Raji (cell line): ENCODE measurements around the gene FAM78A.

ENCODE experiments used
- POLR2A ChIP-seq: IDR thresholded peaks from 2 replicates; pipeline ENCODE4 v1.6.1; 2011; ENCODE audit warnings: low read depth, low read length, control low read depth; ENCODE audit not compliant: insufficient read depth

The FAM78A gene

DNA sequence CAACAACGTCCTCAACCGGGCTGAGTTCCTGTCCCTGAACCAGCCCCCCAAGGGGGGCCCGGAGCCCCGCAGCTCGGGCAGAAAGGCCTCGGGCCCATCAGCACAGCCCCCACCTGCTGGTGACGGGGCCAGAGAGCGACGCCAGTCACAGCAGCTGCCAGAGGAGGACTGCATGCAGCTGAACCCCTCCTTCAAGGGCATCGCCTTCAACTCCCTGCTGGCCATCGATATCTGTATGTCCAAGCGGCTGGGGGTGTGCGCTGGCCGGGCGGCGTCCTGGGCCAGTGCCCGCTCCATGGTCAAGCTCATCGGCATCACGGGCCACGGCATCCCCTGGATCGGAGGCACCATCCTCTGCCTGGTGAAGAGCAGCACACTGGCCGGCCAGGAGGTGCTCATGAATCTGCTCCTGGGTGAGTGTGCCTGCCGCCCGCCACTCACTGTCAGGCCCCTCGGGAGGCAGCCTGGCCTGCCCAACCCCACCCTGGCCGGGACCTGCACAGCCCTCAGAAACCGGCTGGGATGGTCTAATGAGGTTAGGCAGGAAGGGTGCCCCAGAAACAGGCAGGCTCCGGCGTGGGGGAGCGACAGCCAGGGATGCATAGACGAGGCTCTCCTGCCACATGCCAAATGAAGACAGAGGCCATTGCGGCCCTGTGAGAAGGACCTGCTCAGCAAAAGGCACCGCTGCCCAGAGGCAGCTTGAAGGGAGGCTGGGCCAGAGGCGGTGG is 13.9 kb upstream of the FAM78A start:
- TF ChIP-seq POLR2A, result no peak

DNA sequence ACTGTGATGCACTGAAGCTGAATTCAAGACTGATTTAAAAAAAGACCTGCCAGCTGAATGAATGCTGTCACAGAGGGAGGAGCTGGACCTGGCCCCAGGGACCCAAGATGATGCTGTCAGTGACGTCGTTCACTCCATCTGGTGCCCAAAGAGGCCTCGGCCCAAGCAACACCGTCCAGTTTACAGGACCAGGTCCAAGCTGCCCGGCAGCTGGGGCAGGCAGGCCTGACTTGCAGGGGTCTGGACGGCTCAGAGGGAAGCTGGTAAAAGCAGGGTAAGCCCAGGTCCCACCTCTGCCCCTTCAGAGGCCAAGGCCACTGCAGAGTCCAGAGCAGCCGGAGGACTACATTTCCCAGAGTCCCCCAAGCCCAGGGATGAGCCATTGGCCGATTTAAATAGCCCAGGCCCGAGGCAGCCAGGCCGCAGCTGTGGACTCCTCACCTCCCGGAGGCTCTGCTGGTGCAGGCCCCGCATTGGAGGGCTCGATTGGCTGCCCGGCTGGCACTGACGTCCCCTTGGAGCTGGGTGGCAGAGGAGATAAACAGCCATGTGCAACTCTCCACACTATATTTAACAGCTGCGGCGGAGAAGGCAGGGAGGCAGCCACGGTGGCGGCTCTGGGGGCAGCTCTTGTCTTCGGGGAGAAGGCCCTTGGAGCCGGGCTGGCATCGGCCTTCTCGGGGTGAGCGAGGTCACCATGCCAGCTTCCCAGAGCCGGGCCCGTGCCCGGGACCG is 13.2 kb upstream of the FAM78A start, which contains the start of gene PLPP7:
TSS of gene PLPP7 (plus strand) at position 423 of the 735 bp plus-strand sequence. CDS start at position 698, 275 bp downstream.
- TF ChIP-seq POLR2A, result no peak

DNA sequence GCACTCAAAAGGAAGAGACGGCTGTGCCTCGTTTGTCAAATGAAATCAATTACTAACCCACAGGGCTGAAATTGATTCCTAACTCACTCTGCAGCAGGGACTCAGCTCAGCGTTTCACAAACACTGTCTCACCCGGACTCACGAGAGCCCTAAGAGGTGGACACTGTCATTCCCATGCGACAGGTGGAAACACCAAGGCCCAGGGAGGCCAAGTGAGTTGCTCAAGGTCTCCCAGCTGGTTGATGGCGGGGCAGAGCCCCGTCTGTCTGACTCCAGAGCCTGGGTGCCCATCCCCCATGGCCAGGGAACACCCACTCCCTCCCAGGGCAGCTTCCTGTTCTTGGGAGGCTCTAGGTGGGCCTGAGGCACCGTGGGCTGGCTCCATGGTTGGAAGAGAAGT is 11.9 kb upstream of the FAM78A start:
- no peak for TF ChIP-seq POLR2A

DNA sequence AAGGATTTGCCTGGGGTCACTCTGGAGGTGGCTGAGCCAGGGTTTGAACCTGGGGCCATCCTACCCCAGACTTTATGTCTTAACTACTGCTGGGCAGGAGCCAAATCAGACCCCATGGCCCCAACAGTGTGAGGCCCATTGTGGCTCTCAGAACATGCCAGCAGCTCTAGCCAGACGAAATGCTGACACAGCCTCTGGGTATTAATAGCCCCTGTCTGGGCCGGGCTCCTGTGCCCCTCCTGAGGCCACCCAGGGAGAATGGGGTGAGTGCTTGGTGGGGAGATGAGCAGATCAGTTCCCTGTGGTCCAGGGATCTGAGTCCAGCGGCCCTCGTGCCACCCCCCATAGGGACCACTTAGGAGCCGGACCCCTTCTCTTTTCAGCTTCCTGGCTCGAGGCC is 11.0 kb upstream of the FAM78A start:
- no peak for TF ChIP-seq POLR2A

DNA sequence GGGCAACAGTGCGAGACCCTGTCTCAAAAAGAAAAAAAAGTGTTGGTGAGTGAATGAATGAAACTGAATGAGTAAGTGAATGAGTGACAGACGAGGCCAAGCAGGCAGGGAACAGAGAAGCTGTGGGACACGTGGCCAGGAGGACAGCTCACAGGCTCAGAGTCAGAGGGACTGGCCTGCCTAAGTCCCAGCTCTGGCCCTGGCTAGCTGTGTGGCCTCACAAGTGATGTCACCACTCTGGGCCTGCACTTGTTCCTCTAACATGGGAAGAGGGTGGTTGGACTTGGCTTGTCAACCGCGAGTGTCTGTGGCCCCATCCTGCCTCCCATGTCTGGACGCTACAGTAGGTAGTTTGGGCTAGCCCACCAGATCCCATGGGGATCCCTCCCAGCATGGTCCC is 8.5 kb upstream of the FAM78A start:
- TF ChIP-seq POLR2A, result no peak

DNA sequence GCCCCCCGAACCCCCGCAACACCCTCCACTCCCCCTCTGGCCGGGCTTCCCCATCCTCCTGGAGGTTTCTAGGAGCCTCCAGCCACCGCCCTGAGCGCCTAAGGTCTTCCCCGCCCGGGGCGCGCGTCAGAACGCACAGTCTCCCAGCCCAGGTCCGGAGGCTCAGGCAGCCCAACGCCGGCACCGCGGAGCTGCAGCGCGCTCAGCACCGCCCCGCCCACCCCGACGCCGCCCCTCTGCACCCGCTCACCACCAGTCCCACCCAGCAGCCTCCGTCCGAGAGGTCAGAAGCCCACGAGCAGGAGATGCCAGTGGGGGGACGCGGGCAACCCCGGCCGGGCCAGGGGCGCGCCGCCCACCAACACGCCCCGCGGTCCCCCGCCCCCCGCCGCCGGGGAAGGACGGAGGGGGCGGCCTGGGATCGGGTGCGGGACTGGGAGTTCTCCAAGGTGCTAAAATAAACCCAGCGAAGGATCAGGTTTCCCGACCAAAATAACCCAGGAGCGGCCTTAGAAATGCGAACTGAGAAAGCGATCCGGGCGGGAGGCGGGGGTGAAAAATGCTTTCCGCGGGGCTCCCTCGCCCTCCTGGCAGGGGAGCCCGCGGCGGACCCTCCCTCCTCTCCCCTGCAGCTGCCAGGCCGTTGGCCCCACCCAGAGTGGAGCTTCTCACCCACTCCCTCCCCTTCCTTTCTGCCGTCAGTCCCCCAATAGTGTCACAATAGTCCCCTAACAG is 6.5 kb upstream of the FAM78A start:
- no peak for TF ChIP-seq POLR2A

DNA sequence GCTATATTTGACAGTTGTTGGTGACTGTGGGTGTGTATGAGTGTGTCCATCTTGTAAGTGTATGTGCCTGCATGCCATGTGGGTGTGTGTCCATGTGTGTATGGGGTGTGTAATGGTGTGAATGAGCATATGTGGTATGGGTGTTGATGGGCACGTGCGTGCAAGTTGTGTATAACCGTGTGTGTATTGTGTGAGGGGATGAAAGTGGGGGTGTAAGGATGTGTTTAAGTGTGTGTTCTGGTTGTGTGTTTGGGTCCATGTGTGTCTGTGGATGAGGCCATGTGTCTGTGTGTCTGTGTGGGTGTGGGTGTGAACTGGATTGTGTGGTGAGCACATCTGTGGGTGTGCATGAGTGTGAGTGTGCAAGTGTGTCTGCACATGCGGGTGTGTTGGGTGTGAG is 5.9 kb upstream of the FAM78A start:
- no peak for TF ChIP-seq POLR2A

DNA sequence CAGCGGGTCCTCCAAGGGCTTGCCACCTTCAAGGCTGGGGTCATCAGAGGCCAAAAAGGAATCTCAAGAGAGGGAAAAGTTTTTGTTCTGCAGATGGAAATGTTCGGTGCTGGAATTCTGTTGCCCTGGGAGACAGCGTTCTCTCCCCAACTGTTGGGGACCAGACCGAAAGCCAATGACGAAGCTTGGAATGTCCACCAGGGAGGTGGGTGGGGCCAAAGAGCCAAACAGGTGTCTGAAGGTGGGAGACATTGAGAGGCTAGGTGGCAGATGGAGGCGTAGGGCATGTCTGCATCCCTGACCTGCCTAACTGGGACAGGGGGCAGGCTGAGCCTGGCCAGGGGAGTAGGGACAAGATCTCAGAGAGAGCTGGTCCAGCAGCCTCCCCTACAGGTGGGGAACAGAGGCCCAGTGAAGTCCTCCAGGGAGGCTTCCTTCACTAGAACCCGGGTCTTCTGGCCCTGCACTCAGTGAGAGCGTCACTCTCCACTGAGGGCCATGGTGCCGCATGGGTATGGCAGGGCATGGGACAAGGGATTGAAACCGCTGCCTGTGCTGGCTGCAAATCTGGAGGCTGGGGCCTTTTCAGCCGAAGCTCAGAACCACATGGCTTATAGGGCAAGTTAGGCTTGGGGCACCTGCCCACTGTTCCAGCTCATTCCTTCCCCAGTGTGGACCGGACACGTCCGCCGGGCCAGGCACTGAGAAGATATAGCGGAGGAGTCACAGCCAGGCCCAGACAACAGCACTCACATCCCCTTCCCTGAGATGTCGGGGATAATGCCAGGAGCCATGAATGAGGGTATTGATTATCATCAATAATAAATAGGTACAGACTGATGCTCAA is 5.0 kb upstream of the FAM78A start:
- TF ChIP-seq POLR2A, result no peak

DNA sequence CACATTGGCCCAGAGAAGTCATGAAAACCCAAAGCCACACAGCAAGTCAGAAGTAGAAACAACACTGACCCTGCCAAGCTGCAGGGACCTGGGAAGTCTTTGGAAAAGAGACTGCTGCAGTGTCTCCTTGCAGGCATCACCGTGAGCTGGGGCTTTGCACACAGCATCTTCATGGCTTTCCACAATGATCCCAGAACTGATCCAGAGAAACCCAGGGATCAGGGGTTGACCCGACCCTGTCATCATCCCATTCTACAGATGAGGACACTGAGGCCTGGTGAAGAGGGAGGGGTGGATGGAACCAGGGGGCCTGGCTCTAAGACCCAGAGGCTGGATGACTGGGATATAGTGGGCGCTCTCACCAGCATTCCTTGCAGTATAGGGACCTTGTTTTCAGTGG is 4.3 kb upstream of the FAM78A start:
- TF ChIP-seq POLR2A, result no peak

DNA sequence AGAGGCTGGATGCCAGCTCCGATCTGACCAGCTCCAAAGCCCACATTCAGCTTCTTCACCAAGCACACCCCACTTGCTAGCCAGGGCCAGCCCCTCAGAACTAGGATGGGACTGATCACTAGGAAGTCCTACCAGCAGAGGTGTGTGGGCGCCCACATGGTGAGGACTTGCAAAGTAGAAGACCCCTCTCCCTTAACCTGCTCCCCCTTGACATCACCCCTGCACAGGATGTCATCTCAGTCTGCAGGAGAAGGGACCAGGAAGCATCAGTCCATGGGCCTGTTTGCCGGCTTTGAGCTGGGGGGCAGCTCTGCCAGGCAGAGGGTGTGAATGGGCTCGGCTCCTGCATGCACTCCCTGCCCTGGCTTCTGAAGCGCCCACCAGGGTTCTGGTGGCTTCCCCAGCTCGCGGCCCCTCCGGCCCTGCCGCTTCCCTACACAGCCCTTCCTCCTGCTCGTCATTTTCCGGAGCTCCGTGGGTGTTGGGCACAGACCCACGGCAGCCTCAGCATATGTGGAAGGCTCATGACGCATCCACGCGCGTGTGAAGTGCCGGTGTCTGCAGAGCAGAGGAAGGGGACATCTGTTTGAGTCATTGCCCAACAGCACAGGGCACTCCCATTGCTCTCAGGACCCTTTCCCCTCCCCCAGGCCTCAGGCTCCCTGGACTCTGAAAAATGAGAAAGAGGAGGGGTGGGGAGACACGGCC is 3.7 kb upstream of the FAM78A start:
- TF ChIP-seq POLR2A, result no peak

DNA sequence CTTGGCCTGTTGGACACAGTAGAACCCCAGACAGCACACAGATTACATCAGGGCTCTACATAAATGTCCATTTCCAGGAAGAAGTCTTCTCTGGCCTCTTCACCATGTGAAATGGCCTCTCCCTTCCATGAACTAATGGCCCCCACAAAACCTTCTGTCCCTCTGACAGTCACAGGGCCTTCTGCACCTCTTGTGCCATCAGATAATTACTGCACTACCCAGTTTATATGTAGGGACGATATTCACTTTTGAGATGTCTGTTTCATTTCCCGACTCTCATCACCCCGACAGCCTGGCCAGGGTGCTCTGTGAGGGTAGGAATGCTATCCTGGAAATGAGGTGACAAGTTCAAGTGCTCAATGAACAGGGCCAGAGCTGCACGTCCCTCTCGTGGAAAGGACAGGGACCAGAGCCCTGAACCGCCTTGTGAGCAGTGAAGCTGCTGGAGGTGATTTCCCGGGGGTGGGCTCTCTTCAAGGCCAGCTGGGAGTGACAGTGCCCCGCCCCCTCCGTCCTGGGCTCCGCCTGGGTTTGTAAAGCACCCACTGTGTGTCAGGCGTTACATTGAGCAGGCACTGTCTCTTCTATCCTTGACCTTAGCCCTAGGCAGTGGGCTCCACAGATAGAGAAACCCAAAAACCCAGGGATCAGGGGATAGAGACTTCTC is 3.0 kb upstream of the FAM78A start:
- TF ChIP-seq POLR2A, result no peak

DNA sequence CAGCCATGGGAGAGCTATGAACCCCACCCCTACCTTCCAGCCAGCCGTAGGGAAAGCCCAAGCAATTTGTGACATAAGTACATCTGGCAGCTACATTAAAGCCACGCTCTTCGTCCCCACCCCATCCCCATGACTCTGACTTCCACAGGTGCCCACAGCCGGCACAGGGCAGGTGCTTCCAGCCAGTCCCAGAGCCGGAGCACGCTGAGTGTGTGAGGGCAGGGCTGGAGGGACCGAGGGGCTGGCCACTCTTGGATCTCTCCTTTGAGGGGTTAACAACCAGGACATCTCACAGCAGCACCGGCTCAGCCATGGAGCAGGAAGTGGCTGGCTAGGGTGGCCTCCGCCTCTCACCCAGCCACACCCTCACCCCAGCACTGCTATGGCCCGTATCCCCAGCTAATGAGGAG is 2.4 kb upstream of the FAM78A start:
- TF ChIP-seq POLR2A, result no peak

DNA sequence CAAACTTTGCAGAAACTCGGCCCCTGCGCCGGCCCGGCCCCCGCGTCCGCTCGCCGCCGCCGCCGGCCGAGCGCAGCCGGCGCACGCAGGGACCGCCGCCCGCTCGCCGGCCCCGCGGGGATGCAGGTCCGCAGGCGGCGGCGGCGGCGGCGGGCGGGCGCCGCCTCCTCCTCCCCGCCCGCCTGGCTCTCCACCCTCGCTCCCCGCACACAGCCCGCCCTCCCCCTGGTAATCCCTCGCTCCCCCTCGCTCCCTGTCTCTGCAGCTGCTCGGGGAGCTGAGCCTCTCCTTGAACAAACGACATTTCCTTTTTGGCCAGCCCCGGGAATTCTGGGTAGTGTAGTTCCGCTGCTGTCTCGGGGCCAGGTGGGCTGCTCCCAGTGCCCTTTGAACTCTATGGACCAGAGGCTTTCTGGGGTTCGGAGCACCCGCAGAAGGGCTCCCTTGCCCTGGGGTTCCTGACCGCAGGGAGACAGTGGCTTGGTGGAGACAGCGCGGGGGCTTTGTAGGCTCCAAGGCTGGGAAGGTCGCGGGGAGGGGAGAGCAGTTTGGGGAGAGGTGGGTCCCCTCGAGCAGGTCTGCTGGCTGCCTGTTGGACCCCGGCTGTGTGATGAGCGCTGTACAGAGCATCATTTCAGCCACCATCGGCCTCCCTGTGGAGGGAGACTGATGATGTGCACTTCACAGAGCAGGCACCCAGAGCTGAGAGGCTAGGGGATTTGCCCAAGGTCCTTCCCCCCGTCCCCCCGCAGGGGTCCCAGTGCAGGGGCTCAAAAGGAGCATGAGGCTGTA is 1.8 kb upstream of the FAM78A start:
- TF ChIP-seq POLR2A, result peak; percentile 59

DNA sequence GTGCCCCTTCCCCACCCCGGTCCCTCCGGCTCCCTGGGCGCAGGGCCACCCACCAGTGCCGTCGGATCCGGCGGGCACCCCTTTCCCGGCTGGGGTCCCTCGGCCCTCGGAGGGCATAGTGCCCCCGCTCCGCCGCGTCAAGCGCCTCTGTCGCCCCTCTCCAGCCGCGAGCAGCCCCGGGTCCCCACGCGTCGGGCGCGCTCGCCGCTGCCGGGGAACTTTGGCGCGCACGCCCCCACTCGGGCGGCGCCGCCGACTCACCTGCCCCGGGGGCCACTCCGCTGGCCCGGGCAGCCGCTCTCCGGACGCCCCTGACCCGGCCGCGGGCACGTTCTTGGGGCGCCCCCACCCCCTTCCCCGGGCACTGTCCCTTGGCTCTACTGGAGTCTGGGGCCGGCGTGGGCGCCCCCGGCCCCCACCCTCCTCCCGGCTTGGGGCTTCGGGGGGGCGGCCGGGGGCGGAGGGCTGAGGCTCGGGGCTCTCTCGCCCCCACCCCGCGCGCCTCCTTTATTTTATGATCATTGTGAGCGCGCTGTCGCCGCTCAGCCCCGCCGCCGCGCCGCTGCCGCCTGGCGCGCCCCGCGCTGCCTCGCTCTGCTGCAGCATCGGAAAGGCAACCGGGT is 1.1 kb upstream of the FAM78A start:
- TF ChIP-seq POLR2A, result peak; percentile 33; the same call in 1 of the 2 replicates
